Kidney (tissue), 14 donors: ENCODE data around the gene ARID1B. TPM values are rescaled to one million over a fixed set of nuclear protein-coding genes. Genes with fewer than 3 reads are reported as not detected.

Experiments used
- DNase-seq, 5 donors: peaks; one replicate each; pipeline ENCODE4 v3.0.0-alpha.2; 2013 to 2020
- FAIRE-seq: peaks from 2 replicates; lab custom pipeline; 2012; peaks lifted over from hg19 to GRCh38; lab: Jason Lieb, UNC
- H3K27ac ChIP-seq, 2 donors: one replicate each; pipeline ENCODE4 v1.7.0; 2013; ENCODE audit warnings: low read depth in 2 of 2, low read length in 2 of 2, inconsistent platforms in 1 of 2
- H3K27me3 ChIP-seq: one replicate; pipeline ENCODE4 v1.7.1; 2013; ENCODE audit warnings: low read length, inconsistent platforms; ENCODE audit not compliant: control insufficient read depth, insufficient read depth
- H3K36me3 ChIP-seq, 3 donors: one replicate each; pipeline versions ENCODE4 v1.7.0 to v1.7.1; 2013; ENCODE audit warnings: low read length in 3 of 3, control low read depth in 1 of 3, inconsistent platforms in 1 of 3; ENCODE audit not compliant: insufficient read depth in 3 of 3, control insufficient read depth in 2 of 3
- H3K4me1 ChIP-seq, 3 donors: one replicate each; pipeline versions ENCODE4 v1.7.0 to v1.7.1; 2013; ENCODE audit warnings: low read length in 3 of 3, inconsistent platforms in 1 of 3, low read depth in 1 of 3; ENCODE audit not compliant: control insufficient read depth in 2 of 3, insufficient read depth in 2 of 3
- H3K4me3 ChIP-seq, 3 donors: one replicate each; pipeline versions ENCODE4 v1.7.0 to v1.8.1; 2013; ENCODE audit warnings: low read length in 3 of 3, control low read depth in 1 of 3, inconsistent platforms in 1 of 3
- H3K9ac ChIP-seq, 3 donors: one replicate each; pipeline versions ENCODE4 v1.7.0 to v1.7.1; 2013; ENCODE audit warnings: low read length in 3 of 3, control low read depth in 1 of 3, inconsistent platforms in 1 of 3
- H3K9me3 ChIP-seq, 3 donors: one replicate each; pipeline versions ENCODE4 v1.7.0 to v1.7.1; 2013; ENCODE audit warnings: low read length in 3 of 3, control low read depth in 1 of 3, inconsistent platforms in 1 of 3; ENCODE audit not compliant: control insufficient read depth in 2 of 3, insufficient read depth in 1 of 3
- intact Hi-C: fragments of 100-400 bp; cut with DNase I; formaldehyde crosslinking; loops from one replicate; pipeline ENCODE4 v1.11.1; 2022
- polyA plus RNA-seq: library from polyadenylated mRNA; stranded (reverse); fragments of 350-450 nt; fragmentation: Illumina TruSeq; extraction: RNeasy Lipid Tissue Mini Kit (QIAGEN cat#74804); gene quantifications from one replicate; pipeline ENCODE4 v1.2.3, GENCODE V29; 2014; ENCODE audit warnings: low read depth, low replicate concordance; ENCODE audit not compliant: insufficient read depth
- total RNA-seq: library from RNA; stranded (reverse); fragmentation: NEBNext Ultra II Directional; extraction: Animal tissue kit (Norgen Biotek cat#: 25700); gene quantifications from one replicate; pipeline ENCODE4 v1.2.1, GENCODE V29; 2021
- TF ChIP-seq, protein P1 (sequence below): IDR thresholded peaks from 3 replicates; pipeline ENCODE4 v1.5.1; 2012; ENCODE audit warnings: mild to moderate bottlenecking, moderate library complexity, borderline replicate concordance; ENCODE audit not compliant: insufficient read depth; ENCODE audit errors: extremely low read depth
- donor health status: control.
- donor health status: control.
- donor health status: control.
- donor health status: control.
- donor health status: control.
- donor health status: DM: yes; HTN: yes; CAD: no.
- donor health status: Normal renal cell carcinoma (clear cell type).

Gene ARID1B
- total and polyA plus RNA-seq, 2 donors from 2014 or later: 16.4 to 110 TPM

GRCh38 chr6:157108923-157109322 lies 331.7 kb downstream of the ARID1B start:
- FAIRE-seq: no peak
- Histone ChIP-seq H3K4me1 (peaks cover 0 to 4% (median 0%) of the 10 kb centered on the region in 3 donors), H3K9ac (no peak overlapping the region), H3K27ac (no peak overlapping the region), H3K4me3 (no peak overlapping the region), H3K36me3 (peaks cover 0 to 3% (median 0%) of the 10 kb centered on the region in 3 donors), H3K27me3 (no peaks in the 10 kb centered on the region), H3K9me3 (no peaks in the 10 kb centered on the region)
- no peak for DNase-seq
- TF ChIP-seq, protein P1, sequence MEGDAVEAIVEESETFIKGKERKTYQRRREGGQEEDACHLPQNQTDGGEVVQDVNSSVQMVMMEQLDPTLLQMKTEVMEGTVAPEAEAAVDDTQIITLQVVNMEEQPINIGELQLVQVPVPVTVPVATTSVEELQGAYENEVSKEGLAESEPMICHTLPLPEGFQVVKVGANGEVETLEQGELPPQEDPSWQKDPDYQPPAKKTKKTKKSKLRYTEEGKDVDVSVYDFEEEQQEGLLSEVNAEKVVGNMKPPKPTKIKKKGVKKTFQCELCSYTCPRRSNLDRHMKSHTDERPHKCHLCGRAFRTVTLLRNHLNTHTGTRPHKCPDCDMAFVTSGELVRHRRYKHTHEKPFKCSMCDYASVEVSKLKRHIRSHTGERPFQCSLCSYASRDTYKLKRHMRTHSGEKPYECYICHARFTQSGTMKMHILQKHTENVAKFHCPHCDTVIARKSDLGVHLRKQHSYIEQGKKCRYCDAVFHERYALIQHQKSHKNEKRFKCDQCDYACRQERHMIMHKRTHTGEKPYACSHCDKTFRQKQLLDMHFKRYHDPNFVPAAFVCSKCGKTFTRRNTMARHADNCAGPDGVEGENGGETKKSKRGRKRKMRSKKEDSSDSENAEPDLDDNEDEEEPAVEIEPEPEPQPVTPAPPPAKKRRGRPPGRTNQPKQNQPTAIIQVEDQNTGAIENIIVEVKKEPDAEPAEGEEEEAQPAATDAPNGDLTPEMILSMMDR: no peak
- intact Hi-C loops: no loop called here

- intact Hi-C loops: no loop called here
- Histone ChIP-seq H3K36me3 (peaks cover 0 to 3% (median 0%) of the 10 kb centered on the region in 3 donors), H3K4me3 (no peak overlapping the region), H3K27me3 (no peaks in the 10 kb centered on the region), H3K9me3 (no peaks in the 10 kb centered on the region), H3K27ac (no peak overlapping the region), H3K9ac (no peak overlapping the region), H3K4me1 (peaks cover 0 to 4% (median 0%) of the 10 kb centered on the region in 3 donors)
- no peak for DNase-seq
- TF ChIP-seq, protein P1: no peak
- no peak for FAIRE-seq
Observed at GRCh38 chr6:157110607-157111006, 333.4 kb downstream of the ARID1B start.

GRCh38 chr6:157113389-157113788 lies 336.2 kb downstream of the ARID1B start:
- no peak for DNase-seq
- Histone ChIP-seq H3K9ac (no peak overlapping the region), H3K4me3 (no peak overlapping the region), H3K36me3 (peaks cover 0 to 3% (median 0%) of the 10 kb centered on the region in 3 donors), H3K27ac (no peak overlapping the region), H3K9me3 (no peaks in the 10 kb centered on the region), H3K4me1 (peaks cover 0 to 3% (median 2%) of the 10 kb centered on the region in 3 donors), H3K27me3 (no peaks in the 10 kb centered on the region)
- TF ChIP-seq, protein P1: no peak
- no peak for FAIRE-seq
- intact Hi-C loops: no loop called here

DNA sequence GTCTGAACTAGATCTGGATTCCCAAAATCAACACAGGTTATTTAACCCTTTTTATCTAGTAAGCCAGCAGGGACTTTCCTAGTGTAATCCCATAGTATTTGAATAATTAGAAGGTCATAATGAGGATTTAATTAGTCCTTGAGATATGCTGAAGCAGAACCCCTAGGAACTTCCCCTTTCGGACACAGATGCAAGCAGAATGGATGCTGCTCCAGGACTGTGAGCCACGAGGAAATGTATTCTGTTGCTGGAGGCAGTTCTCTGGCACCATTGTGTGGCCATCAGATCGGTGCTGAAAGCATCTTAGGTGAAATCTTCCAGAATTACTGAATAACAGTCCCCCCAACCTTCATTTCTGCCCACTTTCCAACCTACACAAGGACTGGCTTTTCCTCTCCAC lies 339.2 kb downstream of the ARID1B start:
- DNase-seq: no peak
- Histone ChIP-seq H3K4me3 (no peak overlapping the region), H3K27ac (no peak overlapping the region), H3K36me3 (peaks cover 0 to 2% (median 0%) of the 10 kb centered on the region in 3 donors), H3K4me1 (peaks cover 0 to 3% (median 2%) of the 10 kb centered on the region in 3 donors), H3K9ac (no peak overlapping the region), H3K9me3 (no peaks in the 10 kb centered on the region), H3K27me3 (no peaks in the 10 kb centered on the region)
- FAIRE-seq: no peak
- intact Hi-C loops: no loop called here
- TF ChIP-seq, protein P1: no peak
